ENCODE data around the gene AZGP1.
"Not testable (repeated sequence)": the region's sequence is repeated elsewhere in the genome, so short reads cannot be mapped to it uniquely, and the experiment has no call there.

- not testable (repeated sequence) for TF ChIP-seq FLYWCH1 (CRISPR knock-in tag; IDR thresholded peaks at IDR 0.05); PHF5A (CRISPR knock-in tag; IDR thresholded peaks at IDR 0.05; ENCODE audit: low read depth, unreplicated experiment); MTF1 (CRISPR knock-in tag; IDR thresholded peaks at IDR 0.05); ZNF296 (CRISPR knock-in tag; conservative IDR thresholded peaks at IDR 0.05); GABPA (IDR thresholded peaks at IDR 0.05; ENCODE audit: low read depth, low read length); GABPA (CRISPR knock-in tag; IDR thresholded peaks at IDR 0.05; ENCODE audit: low read depth); MXI1 (IDR thresholded peaks at IDR 0.05; ENCODE audit: borderline replicate concordance, low read depth, low read length); SUZ12 (IDR thresholded peaks at IDR 0.05; ENCODE audit: low read depth, low read length); CTCF (CRISPR knock-in tag; IDR thresholded peaks at IDR 0.05); EZH2 (conservative IDR thresholded peaks at IDR 0.05; ENCODE audit: low read depth, low read length); ZSCAN20 (CRISPR knock-in tag; IDR thresholded peaks at IDR 0.05; ENCODE audit: borderline replicate concordance); MTA3 (CRISPR knock-in tag; IDR thresholded peaks at IDR 0.05)
Observed at GRCh38 chr7:100012385-100013327, 36.8 kb upstream of the AZGP1 start.

All from HepG2 (cell line).